NCI-H524 (cell line): ENCODE data around the gene DAGLA.
A peak's percentile ranks its signal among the peaks of the same experiment; 100 is the strongest.
"Not testable (repeated sequence)": the region's sequence is repeated elsewhere in the genome, so short reads cannot be mapped to it uniquely, and the experiment has no call there.

Experiments used
- DNase-seq, 2 experiments: peaks; one replicate each; lab custom pipeline; 2025; lab: John Stamatoyannopoulos, UW

DAGLA gene

GRCh38 chr11:61679893-61680621 is at the start of gene DAGLA:
TSS of gene DAGLA (plus strand) at chr11:61680391. CDS start at chr11:61720156, 39,765 bp downstream.
- DNase-seq: peak; percentile 58 to 69

GRCh38 chr11:61632096-61632495 is 48.1 kb upstream of the DAGLA start:
- peak; percentile 84 to 87 for DNase-seq

GRCh38 chr11:61635304-61635703 is 44.9 kb upstream of the DAGLA start:
- DNase-seq: no peak

GRCh38 chr11:61635787-61636186 is 44.4 kb upstream of the DAGLA start:
- DNase-seq: no peak

- no peak for DNase-seq
These were observed 43.5 kb upstream of the DAGLA start for GRCh38 chr11:61636676-61637075.

GRCh38 chr11:61637277-61637676 is 42.9 kb upstream of the DAGLA start:
- DNase-seq: no peak

- no peak for DNase-seq
These were observed 40.3 kb upstream of the DAGLA start for GRCh38 chr11:61639816-61640443.

- DNase-seq: no peak
These were observed 38.0 kb upstream of the DAGLA start for GRCh38 chr11:61642162-61642561.

- DNase-seq: peak; percentile 34 to 81
These were observed 34.9 kb upstream of the DAGLA start for GRCh38 chr11:61645179-61645868.

GRCh38 chr11:61647529-61647928 is 32.7 kb upstream of the DAGLA start:
- DNase-seq: peak in 1 of 2 experiments; percentile 44

- peak; percentile 57 to 59 for DNase-seq
These were observed 29.2 kb upstream of the DAGLA start for GRCh38 chr11:61650781-61651571.

- DNase-seq: no peak
These were observed 28.1 kb upstream of the DAGLA start for GRCh38 chr11:61652135-61652534.

- DNase-seq: no peak
These were observed 25.8 kb upstream of the DAGLA start for GRCh38 chr11:61654397-61654829.

- DNase-seq: not testable (repeated sequence)
These were observed 24.7 kb upstream of the DAGLA start for GRCh38 chr11:61655266-61656159.

GRCh38 chr11:61656347-61657077 is 23.7 kb upstream of the DAGLA start:
- DNase-seq: no peak

- peak in 1 of 2 experiments; percentile 6 for DNase-seq
These were observed 22.5 kb upstream of the DAGLA start for GRCh38 chr11:61657566-61658290.

- DNase-seq: no peak
These were observed 20.6 kb upstream of the DAGLA start for GRCh38 chr11:61659413-61660196.

GRCh38 chr11:61660997-61661396 is 19.2 kb upstream of the DAGLA start:
- DNase-seq: peak in 1 of 2 experiments; percentile 11
